ENCODE results near the gene ARID5B.

Gene ARID5B

DNA sequence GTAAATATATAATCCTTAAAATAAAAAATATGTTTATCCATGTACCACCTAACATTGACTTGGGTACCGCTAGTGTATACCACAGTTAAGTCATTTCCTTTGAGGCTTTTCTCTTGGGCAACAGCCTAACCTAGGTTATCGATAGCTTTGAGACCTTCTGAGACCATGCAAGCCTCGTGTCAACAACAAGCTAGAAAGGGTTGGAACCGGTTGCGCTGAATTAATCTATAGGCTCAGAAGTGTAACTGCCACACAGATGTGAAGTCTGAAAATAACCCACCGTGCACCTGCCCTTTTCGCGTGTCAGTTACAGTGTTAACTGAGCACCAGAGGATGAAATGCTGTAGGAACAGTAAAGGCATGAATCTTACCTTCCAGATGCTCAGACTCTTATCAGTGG lies 59.8 kb downstream of the ARID5B start:
- TF ChIP-seq, protein P1, sequence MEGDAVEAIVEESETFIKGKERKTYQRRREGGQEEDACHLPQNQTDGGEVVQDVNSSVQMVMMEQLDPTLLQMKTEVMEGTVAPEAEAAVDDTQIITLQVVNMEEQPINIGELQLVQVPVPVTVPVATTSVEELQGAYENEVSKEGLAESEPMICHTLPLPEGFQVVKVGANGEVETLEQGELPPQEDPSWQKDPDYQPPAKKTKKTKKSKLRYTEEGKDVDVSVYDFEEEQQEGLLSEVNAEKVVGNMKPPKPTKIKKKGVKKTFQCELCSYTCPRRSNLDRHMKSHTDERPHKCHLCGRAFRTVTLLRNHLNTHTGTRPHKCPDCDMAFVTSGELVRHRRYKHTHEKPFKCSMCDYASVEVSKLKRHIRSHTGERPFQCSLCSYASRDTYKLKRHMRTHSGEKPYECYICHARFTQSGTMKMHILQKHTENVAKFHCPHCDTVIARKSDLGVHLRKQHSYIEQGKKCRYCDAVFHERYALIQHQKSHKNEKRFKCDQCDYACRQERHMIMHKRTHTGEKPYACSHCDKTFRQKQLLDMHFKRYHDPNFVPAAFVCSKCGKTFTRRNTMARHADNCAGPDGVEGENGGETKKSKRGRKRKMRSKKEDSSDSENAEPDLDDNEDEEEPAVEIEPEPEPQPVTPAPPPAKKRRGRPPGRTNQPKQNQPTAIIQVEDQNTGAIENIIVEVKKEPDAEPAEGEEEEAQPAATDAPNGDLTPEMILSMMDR (conservative IDR thresholded peaks at IDR 0.05; ENCODE audit: low read depth, low read length) = no peak
- H3K36me3 ChIP-seq (ENCODE audit: insufficient read depth) = no peaks in the 10 kb centered on the region
- no peaks in the 10 kb centered on the region for H4K20me1 ChIP-seq (ENCODE audit: insufficient read depth)
- no peaks in the 10 kb centered on the region for H3K4me1 ChIP-seq (ENCODE audit: low read depth, poor library complexity, severe bottlenecking)
- no peak overlapping the region for H3K4me3 ChIP-seq (IDR thresholded peaks at IDR 0.05; ENCODE audit: insufficient read depth, low read depth, low read length)
- no peak overlapping the region for H2AFZ ChIP-seq (ENCODE audit: low read depth)
- no peaks in the 10 kb centered on the region for H3K79me2 ChIP-seq (ENCODE audit: insufficient read depth, low read depth)
- H3K27me3 ChIP-seq (ENCODE audit: insufficient read depth, low read depth) = no peaks in the 10 kb centered on the region
- H3K27ac ChIP-seq = no peak overlapping the region
- H3K9ac ChIP-seq = no peak overlapping the region
- H3K4me2 ChIP-seq = no peak overlapping the region

DNA sequence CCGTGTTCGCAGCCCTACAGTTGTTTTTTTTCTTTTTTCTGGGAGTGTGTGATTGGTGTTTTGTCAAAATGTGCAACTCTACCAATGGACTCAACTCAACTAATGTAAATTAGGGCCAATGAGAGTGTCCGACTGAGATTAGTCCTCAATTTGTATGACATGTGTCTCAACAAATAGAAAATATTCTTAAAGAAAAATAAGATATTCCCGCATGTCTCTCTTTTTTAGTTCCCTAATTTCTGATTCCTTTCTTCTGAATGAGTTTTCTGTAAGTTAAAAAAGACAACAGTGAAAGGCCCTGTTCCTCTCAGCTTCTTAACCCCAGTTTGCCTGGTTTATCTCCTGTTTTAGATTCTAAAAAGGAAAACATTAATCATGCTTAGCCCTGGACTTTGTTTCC lies 61.5 kb downstream of the ARID5B start:
- H2AFZ ChIP-seq (ENCODE audit: low read depth) = no peak overlapping the region

DNA sequence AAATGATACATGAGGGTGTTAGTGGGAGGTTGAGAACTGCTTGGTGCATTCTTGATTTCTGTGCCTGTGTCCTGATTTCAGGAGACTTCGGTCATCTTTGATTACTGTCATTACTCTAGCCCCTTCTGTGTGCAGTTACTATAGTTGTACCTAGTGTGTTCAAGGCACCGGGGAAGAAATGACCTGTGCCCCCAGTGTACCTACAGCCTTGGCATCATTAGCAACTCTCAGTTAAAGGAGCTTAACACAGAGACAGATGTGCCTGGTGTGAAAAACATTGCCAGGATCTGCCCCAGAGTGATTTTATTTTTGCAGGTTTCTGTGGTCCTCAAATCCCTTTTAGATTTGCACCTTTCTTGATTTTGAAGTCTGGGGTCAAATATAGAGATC lies 62.2 kb downstream of the ARID5B start:
- Histone ChIP-seq H2AFZ (ENCODE audit: low read depth) (no peak overlapping the region), H3K27ac (no peak overlapping the region), H3K36me3 (ENCODE audit: insufficient read depth) (no peaks in the 10 kb centered on the region), H3K4me3 (IDR thresholded peaks at IDR 0.05; ENCODE audit: insufficient read depth, low read depth, low read length) (no peak overlapping the region), H4K20me1 (ENCODE audit: insufficient read depth) (no peaks in the 10 kb centered on the region), H3K4me2 (no peak overlapping the region), H3K9ac (no peak overlapping the region), H3K79me2 (ENCODE audit: insufficient read depth, low read depth) (no peaks in the 10 kb centered on the region), H3K27me3 (ENCODE audit: insufficient read depth, low read depth) (no peaks in the 10 kb centered on the region), H3K4me1 (ENCODE audit: low read depth, poor library complexity, severe bottlenecking) (no peaks in the 10 kb centered on the region)
- TF ChIP-seq, protein P1 (conservative IDR thresholded peaks at IDR 0.05; ENCODE audit: low read depth, low read length) = no peak

More for the DNA sequence above, 61.5 kb downstream of the ARID5B start:
- Histone ChIP-seq H3K4me1 (ENCODE audit: low read depth, poor library complexity, severe bottlenecking) (no peaks in the 10 kb centered on the region), H3K4me2 (no peak overlapping the region), H3K9ac (no peak overlapping the region), H3K36me3 (ENCODE audit: insufficient read depth) (no peaks in the 10 kb centered on the region), H3K27me3 (ENCODE audit: insufficient read depth, low read depth) (no peaks in the 10 kb centered on the region), H3K79me2 (ENCODE audit: insufficient read depth, low read depth) (no peaks in the 10 kb centered on the region), H4K20me1 (ENCODE audit: insufficient read depth) (no peaks in the 10 kb centered on the region), H3K27ac (no peak overlapping the region), H3K4me3 (IDR thresholded peaks at IDR 0.05; ENCODE audit: insufficient read depth, low read depth, low read length) (no peak overlapping the region)
- TF ChIP-seq, protein P1 (conservative IDR thresholded peaks at IDR 0.05; ENCODE audit: low read depth, low read length) = no peak

DNA sequence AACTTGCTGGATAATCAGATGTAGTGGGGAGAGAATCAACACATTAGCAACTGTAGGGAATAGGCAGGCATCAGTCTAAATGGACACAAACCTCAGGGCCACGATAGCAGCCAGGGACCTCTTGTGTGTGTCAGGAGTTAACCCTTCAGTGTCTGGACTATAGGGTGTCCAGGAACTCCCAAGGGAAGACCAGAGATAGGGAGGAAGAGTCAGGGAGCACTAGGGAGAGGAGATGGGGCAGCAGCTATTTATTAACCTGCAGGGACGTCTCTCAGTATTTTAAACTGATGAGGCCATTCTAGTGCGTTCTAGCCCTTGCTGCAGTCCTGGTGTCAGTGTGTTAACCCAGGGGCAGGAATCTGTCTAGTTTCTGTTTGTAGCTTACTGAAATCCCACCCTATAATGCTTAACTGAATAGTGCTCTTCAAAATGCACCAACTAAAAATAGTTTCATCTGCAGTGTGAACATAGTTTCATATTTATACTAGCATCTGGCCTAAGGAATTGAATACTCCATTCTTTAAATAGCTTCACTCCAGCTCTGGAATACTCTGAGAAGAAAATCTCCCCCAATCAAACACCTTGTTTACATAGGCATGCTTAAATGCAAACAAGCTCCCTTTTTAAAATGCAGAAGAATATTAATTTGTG lies 62.7 kb downstream of the ARID5B start:
- H3K9ac ChIP-seq = no peak overlapping the region
- H3K27ac ChIP-seq = no peak overlapping the region
- H3K27me3 ChIP-seq (ENCODE audit: insufficient read depth, low read depth) = no peaks in the 10 kb centered on the region
- H4K20me1 ChIP-seq (ENCODE audit: insufficient read depth) = no peaks in the 10 kb centered on the region
- H3K4me3 ChIP-seq (IDR thresholded peaks at IDR 0.05; ENCODE audit: insufficient read depth, low read depth, low read length) = no peak overlapping the region
- H3K4me1 ChIP-seq (ENCODE audit: low read depth, poor library complexity, severe bottlenecking) = no peaks in the 10 kb centered on the region
- no peaks in the 10 kb centered on the region for H3K36me3 ChIP-seq (ENCODE audit: insufficient read depth)
- no peak overlapping the region for H2AFZ ChIP-seq (ENCODE audit: low read depth)
- H3K4me2 ChIP-seq = no peak overlapping the region
- TF ChIP-seq, protein P1 (conservative IDR thresholded peaks at IDR 0.05; ENCODE audit: low read depth, low read length) = no peak
- no peaks in the 10 kb centered on the region for H3K79me2 ChIP-seq (ENCODE audit: insufficient read depth, low read depth)
